Spleen (tissue), 7 donors: ENCODE measurements around the gene ZRANB2.

Source experiments
- POLR2A ChIP-seq, 3 donors: fragments of 450-650 bp; IDR thresholded peaks; one replicate each; pipeline ENCODE4 v1.5.1; 2017; ENCODE audit warnings: antibody characterized with exemption in 3 of 3, mild to moderate bottlenecking in 1 of 3
- TF ChIP-seq, protein P1 (sequence below), 11 experiments: fragments of 200-600 bp in 7 of 11; fragments of 450-650 bp in 4 of 11; sonication (generic) in 4 of 11; IDR thresholded peaks in 8 of 11; conservative IDR thresholded peaks in 3 of 11; 1 replicate in 7 of 11; 2 replicates in 4 of 11; pipeline versions ENCODE4 v1.4.0 to v1.8.0; 2016 to 2021; ENCODE audit warnings: antibody characterized with exemption in 11 of 11, inconsistent platforms in 4 of 11, mild to moderate bottlenecking in 1 of 11
- donor health status: DM: no; HTN: no; CAD: no; lungs with moderate emphysema.
- donor health status: DM: no; HTN: no; CAD: no.
- donor health status: DM: no; HTN: no; CAD: no.

DNA sequence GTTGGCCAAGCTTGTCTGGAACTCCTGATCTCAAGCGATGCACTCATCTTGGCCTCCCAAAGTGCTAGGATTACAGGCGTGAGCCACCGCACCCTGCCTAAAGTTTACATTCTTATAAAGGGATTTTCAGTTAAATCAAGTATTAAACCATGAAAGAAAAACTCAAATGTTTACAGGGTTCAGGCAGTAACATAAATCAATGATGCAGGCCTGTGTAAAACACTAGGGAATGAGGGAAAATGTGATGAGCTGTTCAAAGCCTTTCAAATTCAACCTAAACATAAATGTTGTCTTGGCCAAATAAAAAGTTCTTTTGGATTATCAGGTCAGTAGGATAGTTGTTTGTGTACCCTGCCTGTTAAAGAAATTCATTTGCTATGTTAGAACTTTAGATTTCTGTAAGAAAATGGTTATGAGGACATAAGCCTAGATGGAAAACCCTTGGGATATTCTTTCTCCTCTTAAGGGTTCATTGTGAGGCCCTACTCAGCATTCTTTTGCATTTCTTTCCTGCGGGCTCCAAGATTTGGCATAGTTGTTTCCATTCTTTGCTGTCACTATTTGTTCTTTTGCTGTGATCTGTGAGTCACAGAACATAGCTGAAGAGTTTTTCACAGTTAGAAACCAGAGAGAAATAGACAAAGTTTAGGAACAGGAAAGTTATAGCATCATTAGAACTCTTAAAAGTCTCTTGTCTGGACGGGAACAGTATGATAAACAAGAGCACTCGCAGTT is 8.9 kb upstream of the ZRANB2 start:
- TF ChIP-seq, protein P1, sequence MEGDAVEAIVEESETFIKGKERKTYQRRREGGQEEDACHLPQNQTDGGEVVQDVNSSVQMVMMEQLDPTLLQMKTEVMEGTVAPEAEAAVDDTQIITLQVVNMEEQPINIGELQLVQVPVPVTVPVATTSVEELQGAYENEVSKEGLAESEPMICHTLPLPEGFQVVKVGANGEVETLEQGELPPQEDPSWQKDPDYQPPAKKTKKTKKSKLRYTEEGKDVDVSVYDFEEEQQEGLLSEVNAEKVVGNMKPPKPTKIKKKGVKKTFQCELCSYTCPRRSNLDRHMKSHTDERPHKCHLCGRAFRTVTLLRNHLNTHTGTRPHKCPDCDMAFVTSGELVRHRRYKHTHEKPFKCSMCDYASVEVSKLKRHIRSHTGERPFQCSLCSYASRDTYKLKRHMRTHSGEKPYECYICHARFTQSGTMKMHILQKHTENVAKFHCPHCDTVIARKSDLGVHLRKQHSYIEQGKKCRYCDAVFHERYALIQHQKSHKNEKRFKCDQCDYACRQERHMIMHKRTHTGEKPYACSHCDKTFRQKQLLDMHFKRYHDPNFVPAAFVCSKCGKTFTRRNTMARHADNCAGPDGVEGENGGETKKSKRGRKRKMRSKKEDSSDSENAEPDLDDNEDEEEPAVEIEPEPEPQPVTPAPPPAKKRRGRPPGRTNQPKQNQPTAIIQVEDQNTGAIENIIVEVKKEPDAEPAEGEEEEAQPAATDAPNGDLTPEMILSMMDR (IDR thresholded peaks at IDR 0.05 in 8 of 11, conservative IDR thresholded peaks at IDR 0.05 in 3 of 11), result no peak
- no peak for TF ChIP-seq POLR2A (IDR thresholded peaks at IDR 0.05)
